H7 (cell line): ENCODE results near the gene MYO16. TPM values are rescaled to one million over a fixed set of nuclear protein-coding genes. Genes with fewer than 3 reads are reported as not detected.

Experiments
- DNase-seq: peaks from one replicate; pipeline ENCODE4 v3.0.0; 2012
- H3K27me3 ChIP-seq: 2 replicates; pipeline ENCODE4 v1.6.0; 2011; ENCODE audit warnings: mild to moderate bottlenecking, low read length; ENCODE audit not compliant: control insufficient read depth, insufficient read depth
- H3K36me3 ChIP-seq: replicated peaks from 2 replicates; pipeline ENCODE4 v1.5.1; 2011; ENCODE audit warnings: low read length; ENCODE audit not compliant: control insufficient read depth, insufficient read depth
- H3K4me3 ChIP-seq: 2 replicates; pipeline ENCODE4 v1.5.1; 2011; ENCODE audit warnings: low read depth, mild to moderate bottlenecking, control low read depth, low read length, moderate library complexity; ENCODE audit not compliant: insufficient read depth
- total RNA-seq: library from RNA; depleted of rRNA; stranded (reverse); fragments of >200 nt; shearing (Covaris generic); gene quantifications from 2 replicates; pipeline ENCODE4 v1.2.3, GENCODE V29; 2014

Gene MYO16
- total RNA-seq, 1 experiment from 2014 or later: 0.03 TPM

- no peaks in the 10 kb centered on the region for H3K27me3 ChIP-seq
- no peaks in the 10 kb centered on the region for H3K36me3 ChIP-seq
- no peak overlapping the region for H3K4me3 ChIP-seq
- no peak for DNase-seq
These were observed 318.9 kb downstream of the MYO16 start for GRCh38 chr13:108948251-108948671.

GRCh38 chr13:108950333-108951010 lies 321.1 kb downstream of the MYO16 start:
- no peak for DNase-seq
- Histone ChIP-seq H3K4me3 (no peak overlapping the region), H3K36me3 (no peaks in the 10 kb centered on the region), H3K27me3 (no peaks in the 10 kb centered on the region)

- no peak for DNase-seq
- Histone ChIP-seq H3K36me3 (no peaks in the 10 kb centered on the region), H3K4me3 (no peak overlapping the region), H3K27me3 (no peaks in the 10 kb centered on the region)
These were observed 326.3 kb downstream of the MYO16 start for GRCh38 chr13:108955741-108956140.

- Histone ChIP-seq H3K36me3 (no peaks in the 10 kb centered on the region), H3K27me3 (no peaks in the 10 kb centered on the region), H3K4me3 (no peak overlapping the region)
- DNase-seq: peak; percentile 9
These were observed 328.1 kb downstream of the MYO16 start for GRCh38 chr13:108957369-108958012.

GRCh38 chr13:108958013-108958376 lies 328.6 kb downstream of the MYO16 start:
- DNase-seq: no peak
- Histone ChIP-seq H3K4me3 (no peak overlapping the region), H3K36me3 (no peaks in the 10 kb centered on the region), H3K27me3 (no peaks in the 10 kb centered on the region)

GRCh38 chr13:108959234-108959633 lies 329.8 kb downstream of the MYO16 start:
- no peaks in the 10 kb centered on the region for H3K36me3 ChIP-seq
- H3K27me3 ChIP-seq: no peaks in the 10 kb centered on the region
- H3K4me3 ChIP-seq: no peak overlapping the region
- no peak for DNase-seq

GRCh38 chr13:108960006-108960405 lies 330.6 kb downstream of the MYO16 start:
- no peaks in the 10 kb centered on the region for H3K27me3 ChIP-seq
- DNase-seq: no peak
- no peak overlapping the region for H3K4me3 ChIP-seq
- no peaks in the 10 kb centered on the region for H3K36me3 ChIP-seq

GRCh38 chr13:108961542-108962125 lies 332.2 kb downstream of the MYO16 start:
- H3K27me3 ChIP-seq: no peaks in the 10 kb centered on the region
- no peak overlapping the region for H3K4me3 ChIP-seq
- DNase-seq: peak; percentile 34
- H3K36me3 ChIP-seq: no peaks in the 10 kb centered on the region

GRCh38 chr13:108962654-108963053 lies 333.2 kb downstream of the MYO16 start:
- no peaks in the 10 kb centered on the region for H3K36me3 ChIP-seq
- H3K27me3 ChIP-seq: no peaks in the 10 kb centered on the region
- H3K4me3 ChIP-seq: no peak overlapping the region
- DNase-seq: no peak

GRCh38 chr13:108963276-108963810 lies 333.9 kb downstream of the MYO16 start:
- no peak for DNase-seq
- H3K36me3 ChIP-seq: no peaks in the 10 kb centered on the region

GRCh38 chr13:108963846-108964600 lies 334.6 kb downstream of the MYO16 start:
- Histone ChIP-seq H3K4me3 (no peak overlapping the region), H3K36me3 (no peaks in the 10 kb centered on the region), H3K27me3 (no peaks in the 10 kb centered on the region)
- no peak for DNase-seq

More at GRCh38 chr13:108963276-108963810, 333.9 kb downstream of the MYO16 start:
- no peaks in the 10 kb centered on the region for H3K27me3 ChIP-seq
- no peak overlapping the region for H3K4me3 ChIP-seq

- H3K4me3 ChIP-seq: no peak overlapping the region
- no peaks in the 10 kb centered on the region for H3K27me3 ChIP-seq
- H3K36me3 ChIP-seq: no peaks in the 10 kb centered on the region
- no peak for DNase-seq
These were observed 335.2 kb downstream of the MYO16 start for GRCh38 chr13:108964606-108965005.

- no peaks in the 10 kb centered on the region for H3K27me3 ChIP-seq
- no peak overlapping the region for H3K4me3 ChIP-seq
- no peak for DNase-seq
- H3K36me3 ChIP-seq: no peaks in the 10 kb centered on the region
These were observed 338.0 kb downstream of the MYO16 start for GRCh38 chr13:108967371-108967770.

GRCh38 chr13:108968566-108968965 lies 339.2 kb downstream of the MYO16 start:
- no peaks in the 10 kb centered on the region for H3K36me3 ChIP-seq
- no peaks in the 10 kb centered on the region for H3K27me3 ChIP-seq
- no peak for DNase-seq
- no peak overlapping the region for H3K4me3 ChIP-seq
